Ishikawa (cell line): ENCODE measurements around the gene ABHD2.

Source experiments
- CEBPB ChIP-seq: IDR thresholded peaks from 2 replicates; pipeline ENCODE4 v1.6.1; 2012
- CREB1 ChIP-seq: IDR thresholded peaks from 2 replicates; pipeline ENCODE4 v1.6.1; 2012; ENCODE audit warnings: low read depth
- EP300 ChIP-seq: IDR thresholded peaks from 2 replicates; pipeline ENCODE4 v1.6.1; 2012; ENCODE audit warnings: borderline replicate concordance
- RAD21 ChIP-seq: IDR thresholded peaks from 2 replicates; pipeline ENCODE4 v1.6.1; 2012; ENCODE audit warnings: low read depth
- TCF12 ChIP-seq: IDR thresholded peaks from 2 replicates; pipeline ENCODE4 v1.6.1; 2012; ENCODE audit warnings: low read depth
- TEAD4 ChIP-seq: IDR thresholded peaks from 2 replicates; pipeline ENCODE4 v1.6.1; 2012
- YY1 ChIP-seq: IDR thresholded peaks from 2 replicates; pipeline ENCODE4 v1.6.1; 2012; ENCODE audit warnings: low read depth
- ZBTB7A ChIP-seq: IDR thresholded peaks from 2 replicates; pipeline ENCODE4 v1.6.1; 2012; ENCODE audit warnings: low read depth
- TF ChIP-seq, protein P1 (sequence below): IDR thresholded peaks from 2 replicates; pipeline ENCODE4 v1.6.1; 2012; ENCODE audit warnings: low read depth, mild to moderate bottlenecking

DNA sequence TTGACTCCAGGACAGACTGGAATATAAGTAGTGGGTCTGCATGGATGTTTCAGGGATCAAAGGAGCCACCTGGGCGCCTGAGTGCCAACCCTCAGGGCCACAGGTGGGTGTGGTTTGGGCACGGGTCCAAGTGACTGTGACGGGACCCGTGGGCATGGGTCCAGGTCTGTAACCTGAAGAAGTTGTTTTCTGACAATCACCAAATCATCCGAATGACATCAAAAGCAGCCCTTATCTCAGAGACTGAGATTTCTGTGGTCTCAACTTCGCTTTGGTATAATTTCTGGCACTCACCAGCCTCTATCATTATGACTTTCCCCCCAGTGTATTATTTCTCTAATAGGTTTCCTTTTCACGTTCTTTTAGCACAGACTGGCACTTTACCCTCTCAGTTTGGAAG is 108.7 kb downstream of the ABHD2 start:
- TF ChIP-seq EP300, result no peak
- TF ChIP-seq CEBPB, result no peak
- no peak for TF ChIP-seq TEAD4
- TF ChIP-seq RAD21, result no peak
- TF ChIP-seq, protein P1, sequence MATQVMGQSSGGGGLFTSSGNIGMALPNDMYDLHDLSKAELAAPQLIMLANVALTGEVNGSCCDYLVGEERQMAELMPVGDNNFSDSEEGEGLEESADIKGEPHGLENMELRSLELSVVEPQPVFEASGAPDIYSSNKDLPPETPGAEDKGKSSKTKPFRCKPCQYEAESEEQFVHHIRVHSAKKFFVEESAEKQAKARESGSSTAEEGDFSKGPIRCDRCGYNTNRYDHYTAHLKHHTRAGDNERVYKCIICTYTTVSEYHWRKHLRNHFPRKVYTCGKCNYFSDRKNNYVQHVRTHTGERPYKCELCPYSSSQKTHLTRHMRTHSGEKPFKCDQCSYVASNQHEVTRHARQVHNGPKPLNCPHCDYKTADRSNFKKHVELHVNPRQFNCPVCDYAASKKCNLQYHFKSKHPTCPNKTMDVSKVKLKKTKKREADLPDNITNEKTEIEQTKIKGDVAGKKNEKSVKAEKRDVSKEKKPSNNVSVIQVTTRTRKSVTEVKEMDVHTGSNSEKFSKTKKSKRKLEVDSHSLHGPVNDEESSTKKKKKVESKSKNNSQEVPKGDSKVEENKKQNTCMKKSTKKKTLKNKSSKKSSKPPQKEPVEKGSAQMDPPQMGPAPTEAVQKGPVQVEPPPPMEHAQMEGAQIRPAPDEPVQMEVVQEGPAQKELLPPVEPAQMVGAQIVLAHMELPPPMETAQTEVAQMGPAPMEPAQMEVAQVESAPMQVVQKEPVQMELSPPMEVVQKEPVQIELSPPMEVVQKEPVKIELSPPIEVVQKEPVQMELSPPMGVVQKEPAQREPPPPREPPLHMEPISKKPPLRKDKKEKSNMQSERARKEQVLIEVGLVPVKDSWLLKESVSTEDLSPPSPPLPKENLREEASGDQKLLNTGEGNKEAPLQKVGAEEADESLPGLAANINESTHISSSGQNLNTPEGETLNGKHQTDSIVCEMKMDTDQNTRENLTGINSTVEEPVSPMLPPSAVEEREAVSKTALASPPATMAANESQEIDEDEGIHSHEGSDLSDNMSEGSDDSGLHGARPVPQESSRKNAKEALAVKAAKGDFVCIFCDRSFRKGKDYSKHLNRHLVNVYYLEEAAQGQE, result no peak
- no peak for TF ChIP-seq YY1
- TF ChIP-seq TCF12, result no peak
- TF ChIP-seq CREB1, result no peak
- no peak for TF ChIP-seq ZBTB7A
